ENCODE data around the gene AAMDC.
A peak's percentile ranks its signal among the peaks of the same experiment; 100 is the strongest.
"Not testable (repeated sequence)": the region's sequence is repeated elsewhere in the genome, so short reads cannot be mapped to it uniquely, and the experiment has no call there.

Gene AAMDC

DNA sequence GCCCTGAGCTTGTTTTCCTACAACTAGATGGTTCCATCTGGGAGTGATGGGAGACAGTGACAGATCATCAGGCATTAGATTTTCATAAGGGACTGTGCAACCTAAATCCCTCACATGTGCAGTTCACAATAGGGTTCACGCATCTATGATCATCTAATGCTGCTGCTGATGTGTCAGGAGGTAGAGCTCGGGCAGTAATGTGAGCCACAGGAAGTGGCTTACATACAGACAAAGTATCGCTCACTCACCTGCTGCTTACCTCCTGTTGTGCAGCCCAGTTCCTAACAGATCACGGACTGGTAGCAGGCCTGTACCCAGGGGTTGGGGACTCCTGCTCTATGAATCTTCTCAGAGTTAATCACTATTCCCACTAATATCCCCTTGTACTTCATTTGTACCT is 12.4 kb downstream of the AAMDC start:
- no peak for DNase-seq (ENCODE audit: low read depth)
- no peak overlapping the region for H3K4me3 ChIP-seq (ENCODE audit: control insufficient read depth, low read depth, low read length)
- TF ChIP-seq, protein P1, sequence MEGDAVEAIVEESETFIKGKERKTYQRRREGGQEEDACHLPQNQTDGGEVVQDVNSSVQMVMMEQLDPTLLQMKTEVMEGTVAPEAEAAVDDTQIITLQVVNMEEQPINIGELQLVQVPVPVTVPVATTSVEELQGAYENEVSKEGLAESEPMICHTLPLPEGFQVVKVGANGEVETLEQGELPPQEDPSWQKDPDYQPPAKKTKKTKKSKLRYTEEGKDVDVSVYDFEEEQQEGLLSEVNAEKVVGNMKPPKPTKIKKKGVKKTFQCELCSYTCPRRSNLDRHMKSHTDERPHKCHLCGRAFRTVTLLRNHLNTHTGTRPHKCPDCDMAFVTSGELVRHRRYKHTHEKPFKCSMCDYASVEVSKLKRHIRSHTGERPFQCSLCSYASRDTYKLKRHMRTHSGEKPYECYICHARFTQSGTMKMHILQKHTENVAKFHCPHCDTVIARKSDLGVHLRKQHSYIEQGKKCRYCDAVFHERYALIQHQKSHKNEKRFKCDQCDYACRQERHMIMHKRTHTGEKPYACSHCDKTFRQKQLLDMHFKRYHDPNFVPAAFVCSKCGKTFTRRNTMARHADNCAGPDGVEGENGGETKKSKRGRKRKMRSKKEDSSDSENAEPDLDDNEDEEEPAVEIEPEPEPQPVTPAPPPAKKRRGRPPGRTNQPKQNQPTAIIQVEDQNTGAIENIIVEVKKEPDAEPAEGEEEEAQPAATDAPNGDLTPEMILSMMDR (conservative IDR thresholded peaks at IDR 0.05; ENCODE audit: control insufficient read depth, insufficient read depth, low read depth, low read length), result no peak

DNA sequence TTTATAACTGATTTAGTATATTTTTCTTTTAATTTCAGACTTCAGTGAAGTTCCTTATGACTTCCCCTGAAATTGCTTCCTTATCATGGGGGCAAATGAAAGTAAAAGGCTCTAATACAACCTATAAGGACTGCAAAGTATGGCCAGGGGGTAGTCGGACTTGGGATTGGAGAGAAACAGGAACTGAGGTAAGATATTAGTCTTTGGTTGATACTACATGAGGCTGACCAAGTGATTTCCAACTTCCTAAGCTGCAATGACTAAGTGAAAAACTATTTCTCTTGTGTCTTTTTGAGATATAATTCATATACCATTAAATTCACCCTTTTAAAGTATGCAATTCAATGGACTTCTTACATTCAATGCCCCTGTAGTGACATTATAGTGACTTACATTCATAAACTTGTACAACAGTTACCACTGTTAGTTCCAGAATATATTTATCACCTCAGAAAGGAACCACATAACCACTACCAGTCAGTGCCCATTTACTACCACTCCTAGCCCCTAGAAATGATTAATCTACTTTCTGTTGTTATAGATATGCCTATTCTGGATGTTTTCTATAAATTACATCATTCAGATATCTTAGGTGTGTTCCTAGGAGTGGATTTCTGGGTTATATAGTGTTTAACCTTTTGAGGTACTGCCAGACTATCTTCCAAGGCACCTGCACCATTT is 21.6 kb downstream of the AAMDC start:
- peak; percentile 8 for DNase-seq (ENCODE audit: low read depth)
- no peak overlapping the region for H3K4me3 ChIP-seq (ENCODE audit: control insufficient read depth, low read depth, low read length)
- TF ChIP-seq, protein P1 (conservative IDR thresholded peaks at IDR 0.05; ENCODE audit: control insufficient read depth, insufficient read depth, low read depth, low read length), result no peak

DNA sequence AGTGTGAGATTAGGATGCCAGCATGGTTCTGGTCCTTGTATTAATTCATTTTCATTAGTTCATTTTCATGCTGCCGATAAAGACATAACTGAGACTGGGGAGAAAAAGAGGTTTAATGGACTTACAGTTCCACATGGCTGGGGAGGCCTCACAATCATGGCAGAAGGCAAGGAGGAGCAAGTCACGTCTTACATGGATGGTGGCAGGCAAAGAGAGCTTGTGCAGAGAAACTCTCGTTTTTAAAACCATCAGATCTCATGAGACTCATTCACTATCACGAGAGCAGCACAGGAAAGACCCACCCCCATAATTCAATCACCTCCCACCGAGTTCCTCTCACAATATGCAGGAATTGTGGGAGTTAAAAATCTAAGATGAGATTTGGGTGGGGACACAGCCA is 22.8 kb downstream of the AAMDC start:
- H3K4me3 ChIP-seq (ENCODE audit: control insufficient read depth, low read depth, low read length); DNase-seq (ENCODE audit: low read depth): not testable (repeated sequence)

DNA sequence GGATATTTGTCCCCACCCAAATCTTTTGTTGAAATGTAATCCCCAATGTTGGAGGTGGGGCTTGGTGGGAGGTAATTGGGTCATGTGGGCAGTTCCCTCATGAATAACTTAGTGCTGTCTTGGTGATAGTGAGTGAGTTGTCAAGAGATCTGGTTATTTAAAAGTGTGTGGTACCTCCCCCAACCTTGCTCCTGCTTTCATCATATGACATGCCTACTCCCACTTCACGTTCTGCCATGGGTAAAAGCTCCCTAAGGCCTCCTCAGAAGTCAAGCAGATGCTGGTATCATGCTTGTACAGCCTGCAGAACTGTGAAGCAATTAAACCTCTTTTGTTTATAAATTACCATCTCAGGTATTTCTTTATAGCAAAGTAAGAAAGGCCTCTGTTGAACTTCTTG is 30.6 kb downstream of the AAMDC start:
- no peak overlapping the region for H3K4me3 ChIP-seq (ENCODE audit: control insufficient read depth, low read depth, low read length)
- DNase-seq (ENCODE audit: low read depth), result no peak
- TF ChIP-seq, protein P1 (conservative IDR thresholded peaks at IDR 0.05; ENCODE audit: control insufficient read depth, insufficient read depth, low read depth, low read length), result no peak

DNA sequence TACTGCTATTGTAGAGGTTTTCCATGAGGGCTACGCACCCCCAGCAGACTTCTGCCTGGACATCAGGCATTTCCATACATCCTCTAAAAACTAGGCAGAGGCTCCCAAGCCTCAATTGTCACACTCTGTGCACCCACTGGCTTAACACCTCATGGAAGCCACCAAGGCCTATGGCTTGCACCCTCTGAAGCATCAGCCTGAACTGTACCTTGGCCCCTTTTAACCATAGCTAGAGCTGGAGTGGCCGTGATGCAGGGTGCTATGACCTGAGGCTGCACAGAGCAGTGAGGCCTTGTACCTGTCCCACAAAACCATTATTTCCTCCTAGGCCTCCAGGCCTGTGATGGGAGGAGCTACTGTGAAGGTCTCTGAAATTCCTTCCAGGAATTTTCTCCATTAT is 33.9 kb downstream of the AAMDC start:
- H3K4me3 ChIP-seq (ENCODE audit: control insufficient read depth, low read depth, low read length), result no peak overlapping the region
- TF ChIP-seq, protein P1 (conservative IDR thresholded peaks at IDR 0.05; ENCODE audit: control insufficient read depth, insufficient read depth, low read depth, low read length), result no peak
- no peak for DNase-seq (ENCODE audit: low read depth)

DNA sequence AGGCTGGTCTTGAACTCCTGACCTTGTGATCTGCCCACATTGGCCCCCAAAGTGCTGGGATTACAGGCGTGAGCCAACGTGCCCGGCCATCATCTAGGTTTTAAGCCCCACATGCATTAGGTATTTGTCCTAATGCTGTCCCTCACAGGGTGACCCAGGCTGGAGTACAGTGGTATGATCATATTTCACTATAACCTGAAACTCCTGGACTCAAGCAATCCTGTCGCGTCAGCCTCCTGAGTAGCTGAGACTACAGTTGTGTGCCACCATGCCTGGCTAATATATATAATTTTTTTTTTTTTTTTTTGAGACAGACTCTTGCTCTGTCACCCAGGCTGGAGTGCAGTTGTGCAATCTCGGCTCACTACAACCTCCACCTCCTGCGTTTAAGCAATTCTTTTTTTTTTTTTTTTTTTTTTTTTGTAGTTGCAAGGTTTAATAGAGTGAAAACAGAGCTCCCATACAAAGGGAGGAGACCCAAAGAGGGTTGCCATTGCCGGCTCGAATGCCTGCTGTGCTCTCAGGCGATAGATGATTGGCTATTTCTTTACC is 37.0 kb downstream of the AAMDC start:
- not testable (repeated sequence) for H3K4me3 ChIP-seq (ENCODE audit: control insufficient read depth, low read depth, low read length); DNase-seq (ENCODE audit: low read depth)

DNA sequence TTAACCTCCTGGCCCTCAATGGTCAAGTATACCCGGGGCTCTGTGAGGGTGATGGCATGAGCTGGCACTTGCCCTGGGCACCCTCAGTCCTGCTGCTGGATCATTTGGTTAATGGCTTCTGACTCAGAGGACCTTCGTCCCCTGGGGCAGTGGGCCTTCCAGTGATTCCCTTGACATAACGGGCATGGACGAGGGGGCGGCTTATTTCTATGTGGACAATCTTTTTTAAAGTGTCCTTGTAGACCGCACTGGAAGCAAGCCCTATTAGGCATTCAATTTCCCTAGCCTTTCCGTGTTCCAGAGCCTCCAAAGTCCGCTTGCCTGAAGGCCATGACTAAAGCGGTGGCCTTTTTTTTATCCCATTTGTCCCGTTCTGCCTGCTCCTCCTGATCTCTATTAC is 40.5 kb downstream of the AAMDC start:
- not testable (repeated sequence) for H3K4me3 ChIP-seq (ENCODE audit: control insufficient read depth, low read depth, low read length); DNase-seq (ENCODE audit: low read depth)

DNA sequence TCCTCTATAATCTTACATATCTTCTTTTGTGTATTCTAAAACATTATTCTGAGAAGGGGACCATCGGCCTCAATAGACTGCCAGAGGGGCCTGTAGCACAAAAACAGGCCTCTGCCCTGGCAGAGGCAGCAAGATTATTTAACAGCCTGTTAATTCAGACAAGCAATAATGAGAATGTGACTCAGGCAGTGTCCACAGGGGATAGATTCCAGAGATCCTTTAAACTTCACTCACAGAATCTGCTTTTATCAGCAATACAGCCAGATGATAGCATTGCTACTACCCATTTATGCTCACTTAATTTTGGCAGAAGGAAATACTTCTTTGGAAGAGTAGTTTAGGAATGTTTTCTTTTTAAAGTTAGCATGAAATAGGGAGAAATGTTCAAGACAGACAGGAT is 44.9 kb downstream of the AAMDC start:
- DNase-seq (ENCODE audit: low read depth), result peak; percentile 38
- no peak overlapping the region for H3K4me3 ChIP-seq (ENCODE audit: control insufficient read depth, low read depth, low read length)
- TF ChIP-seq, protein P1 (conservative IDR thresholded peaks at IDR 0.05; ENCODE audit: control insufficient read depth, insufficient read depth, low read depth, low read length), result no peak

All from fibroblast of mammary gland (primary cell).